ENCODE data around the gene TMEM248.
"Not testable (repeated sequence)": the region's sequence is repeated elsewhere in the genome, so short reads cannot be mapped to it uniquely, and the experiment has no call there.

Gene TMEM248

DNA sequence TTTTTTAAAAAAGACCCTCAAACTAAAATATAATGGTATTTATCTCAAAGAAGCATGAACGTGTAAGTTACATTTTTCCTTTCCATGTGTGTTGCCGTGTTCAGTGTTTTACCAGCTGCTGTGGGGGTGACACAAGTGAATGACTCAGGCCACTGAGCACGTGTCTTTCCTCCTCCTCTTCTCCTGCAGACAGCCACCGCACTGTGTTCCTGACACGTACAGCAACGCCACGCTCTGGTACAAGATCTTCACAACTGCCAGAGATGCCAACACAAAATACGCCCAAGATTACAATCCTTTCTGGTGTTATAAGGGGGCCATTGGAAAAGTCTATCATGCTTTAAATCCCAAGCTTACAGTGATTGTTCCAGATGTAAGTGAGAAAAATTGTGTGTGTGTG is 29.7 kb downstream of the TMEM248 start:
- DNase-seq (ENCODE audit: low spot score) = no peak

DNA sequence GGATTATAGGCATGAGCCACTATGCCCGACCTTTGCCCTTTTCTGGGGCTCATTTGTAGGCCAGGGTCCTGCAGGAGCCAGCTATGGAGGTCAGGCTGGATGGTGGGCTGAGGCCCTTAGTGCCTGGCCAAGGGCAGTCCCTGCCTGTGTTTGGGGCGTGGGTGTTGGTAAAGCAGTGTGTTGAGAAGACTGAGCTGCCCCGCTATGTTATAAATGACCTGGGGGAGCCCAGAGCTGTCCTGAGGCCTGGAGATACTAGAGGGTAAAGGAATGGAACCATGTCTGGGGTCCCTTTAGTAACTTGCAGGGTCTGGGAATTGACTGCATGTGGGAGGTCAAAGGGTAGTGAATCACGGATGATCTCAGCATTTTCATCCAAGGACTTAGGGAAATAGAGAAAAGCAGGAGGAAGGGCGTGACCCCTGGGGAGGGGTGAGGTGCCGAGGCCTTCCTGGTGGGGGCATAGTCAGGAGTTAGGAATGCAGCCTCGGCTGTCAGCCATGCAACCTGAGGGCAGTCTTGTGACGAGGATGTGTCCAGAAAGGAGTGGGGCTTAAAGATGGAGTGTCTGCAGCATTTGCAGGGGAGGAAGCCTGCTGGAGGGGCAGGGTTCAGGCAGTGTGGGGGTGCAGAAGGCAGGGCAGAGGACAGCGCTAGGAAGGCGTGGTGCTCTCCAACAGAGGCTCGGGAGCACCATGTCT is 31.5 kb downstream of the TMEM248 start:
- DNase-seq (ENCODE audit: low spot score) = peak; percentile 34

DNA sequence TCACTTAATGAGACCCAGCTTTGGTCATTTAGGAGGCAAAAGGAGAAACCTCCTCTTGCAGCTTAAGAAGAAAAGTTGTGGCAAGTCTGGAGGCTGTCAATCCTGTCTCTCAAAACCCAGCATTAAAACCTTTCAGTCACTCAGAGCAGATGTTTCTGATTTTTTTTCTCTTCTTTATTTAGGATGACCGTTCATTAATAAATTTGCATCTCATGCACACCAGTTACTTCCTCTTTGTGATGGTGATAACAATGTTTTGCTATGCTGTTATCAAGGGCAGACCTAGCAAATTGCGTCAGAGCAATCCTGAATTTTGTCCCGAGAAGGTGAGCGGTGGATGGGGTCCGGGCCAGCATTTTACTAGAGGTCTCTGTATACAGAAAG is 32.0 kb downstream of the TMEM248 start:
- no peak for DNase-seq (ENCODE audit: low spot score)

DNA sequence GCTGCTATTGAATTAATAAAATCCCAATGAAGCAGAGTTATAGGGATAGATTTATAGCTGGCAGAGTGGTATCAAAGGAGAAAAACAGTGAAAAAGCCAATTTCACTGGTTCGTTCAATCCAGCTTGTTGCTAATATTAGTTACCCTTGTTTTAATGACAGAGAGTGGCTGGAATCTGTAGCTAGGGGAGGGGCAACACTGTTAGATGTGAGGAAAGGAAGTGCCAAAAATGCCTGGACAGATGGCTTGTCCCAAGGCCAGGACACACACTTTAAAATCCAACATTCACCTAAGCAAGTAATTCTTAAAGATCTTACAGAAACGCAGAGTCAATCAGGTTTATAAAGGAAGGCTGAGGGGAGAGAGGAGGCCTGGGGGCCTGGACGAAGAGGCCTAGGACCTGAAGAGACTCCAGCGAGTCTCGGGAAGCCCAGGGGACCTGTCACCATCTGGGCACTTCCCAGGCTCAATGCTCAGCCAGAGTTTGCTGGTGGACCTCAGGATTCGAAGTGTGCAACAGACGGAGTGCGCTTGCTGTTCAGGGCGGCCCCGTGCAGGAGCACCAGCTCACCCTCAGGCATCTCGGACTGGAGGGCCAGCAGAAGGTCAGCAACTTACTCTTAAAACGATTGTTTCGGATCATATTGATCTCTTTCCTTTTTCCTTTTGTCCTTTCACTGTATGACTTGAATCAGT is 36.7 kb downstream of the TMEM248 start:
- DNase-seq (ENCODE audit: low spot score) = no peak

DNA sequence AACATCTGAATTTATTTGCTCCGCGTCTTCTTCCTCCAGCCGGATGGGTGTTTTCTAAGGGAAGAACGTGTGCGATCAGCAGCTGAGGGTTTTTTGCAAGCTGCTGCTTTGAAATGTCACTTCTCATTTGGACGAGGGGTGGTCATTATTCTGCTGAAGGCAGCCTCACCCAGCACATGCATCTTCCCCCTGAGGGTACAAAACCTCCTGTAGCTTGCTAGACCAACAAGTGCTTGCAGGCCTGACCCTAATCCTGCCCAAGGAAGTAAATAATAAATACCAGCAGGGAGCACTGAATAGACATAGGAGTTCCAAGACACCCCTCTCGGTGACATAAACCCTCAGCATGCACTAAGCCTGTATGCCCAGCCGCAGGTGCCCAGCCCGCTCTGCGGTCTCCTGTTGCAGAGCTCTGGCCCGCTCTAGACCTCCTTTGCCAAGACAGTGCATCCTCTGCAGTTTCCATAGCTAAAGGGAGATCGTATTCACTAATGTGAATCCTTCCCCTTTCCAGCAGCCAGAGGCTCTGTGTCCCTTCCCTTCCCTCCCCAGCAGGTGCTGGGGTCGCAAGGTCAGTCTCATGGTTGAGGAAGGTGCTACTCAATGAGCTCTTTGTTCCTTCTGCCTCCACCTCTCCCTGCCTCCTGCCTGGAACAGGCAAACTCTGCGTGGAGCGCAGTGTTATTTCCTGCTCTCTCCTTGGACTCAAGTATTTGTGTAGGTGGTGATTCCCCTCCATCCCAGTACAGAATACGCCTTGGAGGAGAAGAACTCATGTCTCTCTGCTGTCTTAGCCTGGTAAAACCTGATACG is 37.7 kb downstream of the TMEM248 start:
- DNase-seq (ENCODE audit: low spot score) = peak; percentile 38

DNA sequence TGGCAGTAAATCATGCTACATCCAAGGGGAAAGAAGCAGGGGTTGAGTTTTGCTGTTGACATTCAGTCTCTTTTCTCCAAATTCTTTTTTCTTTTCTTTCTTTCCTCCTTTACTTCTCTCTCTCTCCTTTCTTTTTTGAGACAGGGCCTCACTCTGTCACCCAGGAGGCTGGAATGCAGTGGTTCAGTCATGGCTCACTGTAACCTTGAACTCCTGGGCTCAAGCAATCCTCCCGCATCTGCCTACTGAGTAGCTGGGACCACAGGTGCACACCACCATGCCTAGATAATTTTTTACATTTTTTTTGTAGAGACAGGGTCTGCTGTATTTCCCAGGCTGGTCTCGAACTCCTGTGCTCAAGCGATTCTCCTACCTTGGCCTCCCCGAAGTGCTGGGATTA is 39.2 kb downstream of the TMEM248 start:
- DNase-seq (ENCODE audit: low spot score) = no peak

DNA sequence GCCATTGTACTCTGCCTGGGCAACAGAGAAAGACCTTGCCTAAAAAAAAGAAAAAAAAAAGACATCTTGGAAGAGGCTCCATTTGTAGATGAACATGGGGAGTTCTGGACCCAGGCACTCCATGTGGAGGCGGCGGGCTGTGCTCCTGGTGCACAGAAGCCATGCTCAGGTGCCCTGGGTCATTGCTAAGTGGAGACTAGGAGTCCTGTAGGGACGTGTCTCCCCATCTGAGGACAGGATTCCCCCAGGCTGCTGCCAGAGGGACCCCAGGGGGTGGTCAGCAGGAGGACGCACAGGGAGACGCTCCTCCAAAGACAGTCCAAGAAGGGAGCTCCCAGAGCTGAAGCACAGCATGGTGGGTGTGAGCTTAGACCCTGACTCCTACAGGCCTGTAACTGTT is 40.1 kb downstream of the TMEM248 start:
- DNase-seq (ENCODE audit: low spot score) = no peak

DNA sequence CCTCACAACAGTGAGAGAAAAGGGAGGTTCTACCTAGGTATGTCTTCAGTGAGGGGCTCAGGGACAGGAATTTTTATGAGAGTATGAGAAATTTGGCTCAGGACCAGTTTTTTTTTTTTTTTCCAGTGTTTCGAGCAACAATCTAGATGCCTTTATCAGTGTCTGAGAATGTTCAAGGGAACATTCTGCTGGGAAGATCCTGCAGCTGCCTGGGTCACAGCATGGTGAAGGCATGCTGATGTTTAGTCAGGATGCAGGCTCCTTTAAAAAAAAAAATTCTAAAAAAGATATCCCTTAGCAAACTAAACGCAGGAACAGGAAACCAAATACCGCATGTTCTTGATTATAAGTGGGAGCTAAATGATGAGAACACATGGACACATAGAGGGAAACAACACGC is 43.4 kb downstream of the TMEM248 start:
- no peak for DNase-seq (ENCODE audit: low spot score)

DNA sequence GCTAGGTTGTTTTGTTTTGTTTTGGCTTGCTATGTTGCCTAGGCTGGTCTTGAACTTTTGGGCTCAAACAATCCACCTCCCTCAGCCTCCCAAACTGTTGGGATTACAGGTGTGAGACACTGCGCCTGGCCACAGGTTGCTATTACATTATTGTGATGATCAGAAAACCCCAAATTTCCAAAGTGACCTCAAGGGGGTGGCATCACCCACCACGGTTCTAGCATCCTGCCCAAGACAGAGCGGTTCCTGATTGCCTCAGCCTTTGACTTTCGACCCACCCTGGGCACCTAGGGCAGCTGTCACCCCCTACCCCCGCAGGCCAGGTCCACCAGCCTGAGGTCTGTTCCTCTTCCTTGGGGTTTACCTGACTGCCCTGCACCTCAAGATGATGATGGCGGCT is 46.0 kb downstream of the TMEM248 start:
- no peak for DNase-seq (ENCODE audit: low spot score)

DNA sequence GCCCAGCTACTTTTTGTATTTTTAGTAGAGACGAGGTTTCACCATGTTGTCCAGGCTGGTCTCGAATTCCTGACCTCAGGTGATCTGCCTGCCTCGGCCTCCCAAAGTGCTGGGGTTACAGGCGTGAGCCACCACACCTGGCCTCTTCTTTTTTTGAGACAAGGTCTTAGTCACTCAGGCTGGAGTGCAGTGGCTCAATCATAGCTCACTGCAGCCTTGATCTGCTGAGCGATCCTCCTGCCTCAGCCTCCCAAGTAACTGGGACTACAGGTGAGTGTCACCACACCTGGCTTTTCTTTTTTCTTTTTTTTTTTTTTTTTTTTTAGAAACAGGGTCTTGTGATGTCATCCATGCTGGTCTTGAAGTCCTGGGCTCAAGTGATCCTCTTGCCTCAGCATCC is 48.0 kb downstream of the TMEM248 start:
- not testable (repeated sequence) for DNase-seq (ENCODE audit: low spot score)

DNA sequence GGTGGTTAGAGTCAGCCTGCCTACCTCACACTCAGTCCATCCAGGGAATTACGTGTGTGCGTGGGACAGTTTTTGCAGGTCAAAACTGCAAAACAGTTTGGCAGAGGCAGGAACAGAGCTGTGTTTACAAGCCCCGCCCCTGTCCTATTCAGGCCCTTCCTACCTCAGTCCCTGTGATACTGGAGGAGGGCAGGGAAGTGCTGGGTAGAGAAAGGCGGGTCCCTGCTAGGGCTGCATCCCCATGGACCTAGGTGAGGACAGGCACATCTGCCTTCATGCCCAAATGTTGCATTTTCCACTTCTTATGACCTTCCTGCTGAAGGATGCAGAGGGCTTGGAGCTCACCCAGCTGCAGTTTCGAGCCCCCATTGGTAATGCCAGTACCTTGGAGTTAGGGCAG is 49.3 kb downstream of the TMEM248 start:
- DNase-seq (ENCODE audit: low spot score) = no peak

DNA sequence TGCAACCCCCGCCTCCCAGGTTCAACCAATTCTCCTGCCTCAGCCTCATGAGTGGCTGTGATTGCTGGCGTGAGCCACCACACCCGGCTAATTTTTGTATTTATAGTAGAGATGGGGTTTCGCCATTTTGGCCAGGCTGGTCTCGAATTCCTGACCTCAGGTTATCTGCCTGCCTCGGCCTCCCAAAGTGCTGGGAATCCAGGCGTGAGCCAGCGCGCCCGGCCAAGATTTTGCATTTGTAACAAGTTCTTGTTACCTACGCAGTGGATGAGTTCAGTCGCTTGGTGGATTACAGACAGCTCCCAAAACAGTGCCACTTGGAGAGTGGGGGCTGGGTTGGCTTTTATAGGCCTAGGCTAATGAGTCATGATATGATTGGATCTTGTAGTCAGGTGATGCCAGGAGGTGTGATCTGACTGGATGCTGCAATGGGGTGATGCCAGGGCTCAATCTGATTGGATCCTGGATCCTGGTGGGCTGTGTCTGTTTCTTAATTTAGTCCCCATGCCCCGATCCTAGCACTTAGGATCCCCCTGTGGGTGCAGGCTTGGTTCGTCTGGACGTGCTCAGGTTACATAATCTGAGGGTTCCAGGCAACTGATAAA is 54.1 kb downstream of the TMEM248 start:
- DNase-seq (ENCODE audit: low spot score) = no peak

DNA sequence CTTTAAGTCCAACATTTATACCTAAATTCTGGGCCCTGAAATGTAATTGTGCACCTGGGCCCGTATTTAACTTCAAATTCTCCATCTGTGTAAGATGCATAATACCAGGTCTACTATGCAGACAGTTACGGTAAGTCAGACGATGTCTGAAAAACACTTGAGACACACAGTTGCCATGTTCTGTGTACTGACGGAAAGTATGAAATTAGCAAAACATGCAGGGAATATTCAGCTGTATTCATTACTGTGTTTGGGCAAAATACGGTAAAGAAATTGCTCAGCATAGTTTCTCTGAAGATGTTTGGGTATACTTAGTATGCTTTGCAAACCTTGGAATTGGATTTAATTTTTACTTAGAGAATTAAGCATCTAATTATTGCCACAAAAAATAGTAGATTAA is 57.3 kb downstream of the TMEM248 start:
- not testable (repeated sequence) for DNase-seq (ENCODE audit: low spot score)

DNA sequence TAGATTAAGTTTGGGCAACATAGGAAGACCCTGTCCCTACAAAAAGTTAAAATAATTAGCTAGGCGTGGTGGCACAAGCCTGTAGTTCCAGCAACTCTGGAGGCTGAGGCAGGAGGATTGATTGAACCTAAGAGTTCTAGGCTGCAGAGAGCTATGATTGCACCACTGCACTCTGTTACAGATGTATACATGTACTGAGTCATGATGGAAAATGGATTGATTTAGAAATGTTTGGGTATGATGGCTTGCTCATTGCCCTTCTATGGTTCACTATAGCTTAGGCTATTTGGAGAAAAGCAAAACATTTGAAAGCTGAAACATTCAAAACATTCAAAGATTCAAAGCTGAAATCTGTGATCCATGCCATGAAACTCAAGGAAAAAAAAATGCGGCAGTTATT is 58.0 kb downstream of the TMEM248 start:
- not testable (repeated sequence) for DNase-seq (ENCODE audit: low spot score)

DNA sequence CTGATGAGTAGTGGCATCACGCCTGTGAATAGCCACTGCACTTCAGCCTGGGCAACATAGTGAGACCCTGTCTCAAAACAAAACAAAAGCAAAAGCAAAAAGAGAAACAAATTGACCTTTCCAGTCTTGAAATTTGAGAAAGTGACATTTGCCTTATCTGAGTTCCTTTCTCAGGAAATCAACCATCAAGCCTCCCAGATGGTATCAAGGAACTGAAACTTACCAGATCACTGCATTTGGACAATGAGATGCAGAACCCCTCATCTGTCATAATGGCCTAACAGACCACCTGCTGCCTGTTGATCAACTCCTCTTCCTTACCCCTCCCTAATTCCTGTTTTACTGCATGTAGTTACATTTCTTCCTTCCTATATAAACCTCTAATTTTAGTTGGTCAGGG is 59.3 kb downstream of the TMEM248 start:
- DNase-seq (ENCODE audit: low spot score) = not testable (repeated sequence)

DNA sequence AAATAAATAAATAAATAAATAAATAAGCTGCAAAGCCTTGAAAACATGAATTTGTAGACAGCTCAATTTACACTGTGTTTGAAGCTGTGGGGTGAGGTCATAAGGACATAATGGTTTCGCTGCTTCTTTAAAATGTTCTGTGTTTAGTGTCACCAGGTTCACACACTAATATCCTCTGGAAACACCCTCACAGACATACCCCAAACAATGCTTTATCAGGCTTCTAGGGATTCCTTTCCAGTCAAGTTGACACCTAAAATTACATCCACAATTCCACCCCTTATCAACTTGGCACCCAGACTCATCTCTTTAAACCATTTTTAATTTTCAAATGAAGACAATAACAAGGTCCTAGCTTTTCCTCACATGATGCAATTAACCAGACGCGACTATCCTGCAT is 68.5 kb downstream of the TMEM248 start:
- DNase-seq (ENCODE audit: low spot score) = not testable (repeated sequence)

DNA sequence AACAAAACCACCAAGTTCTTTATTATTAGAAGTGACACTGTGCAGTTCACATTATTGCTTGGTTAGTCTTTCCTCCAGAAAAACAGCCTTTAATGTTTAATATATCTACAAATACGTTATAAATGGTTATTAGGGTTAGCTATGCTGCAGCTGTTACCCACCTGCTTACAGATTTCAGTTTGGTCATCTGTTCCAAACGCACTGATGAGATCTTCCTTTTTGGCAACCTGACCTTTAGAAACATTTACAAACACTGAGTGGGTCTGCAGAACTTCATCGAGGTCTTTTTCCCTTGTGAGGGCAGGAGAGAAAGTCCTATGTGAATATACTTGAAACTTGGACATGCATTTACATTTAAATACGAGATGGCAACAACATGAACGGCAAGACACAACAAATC is 73.0 kb downstream of the TMEM248 start:
- DNase-seq (ENCODE audit: low spot score) = not testable (repeated sequence)

DNA sequence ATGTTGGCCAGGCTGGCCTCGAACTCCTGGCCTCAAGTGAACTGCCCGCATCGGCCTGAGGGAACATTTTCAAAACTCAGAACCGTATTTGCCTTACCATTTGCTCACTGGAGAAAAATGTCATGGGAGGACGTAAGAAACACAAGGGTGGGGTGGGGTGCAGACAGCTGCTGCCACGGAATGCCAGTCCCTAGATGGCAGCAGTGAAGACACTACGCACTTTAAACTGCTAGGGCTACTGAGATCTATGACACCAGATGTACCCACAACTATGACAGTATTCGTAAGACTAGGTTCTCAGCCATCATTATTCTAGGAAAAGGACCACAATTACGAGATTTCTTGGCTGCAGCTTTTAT is 73.6 kb downstream of the TMEM248 start:
- not testable (repeated sequence) for DNase-seq (ENCODE audit: low spot score)

DNA sequence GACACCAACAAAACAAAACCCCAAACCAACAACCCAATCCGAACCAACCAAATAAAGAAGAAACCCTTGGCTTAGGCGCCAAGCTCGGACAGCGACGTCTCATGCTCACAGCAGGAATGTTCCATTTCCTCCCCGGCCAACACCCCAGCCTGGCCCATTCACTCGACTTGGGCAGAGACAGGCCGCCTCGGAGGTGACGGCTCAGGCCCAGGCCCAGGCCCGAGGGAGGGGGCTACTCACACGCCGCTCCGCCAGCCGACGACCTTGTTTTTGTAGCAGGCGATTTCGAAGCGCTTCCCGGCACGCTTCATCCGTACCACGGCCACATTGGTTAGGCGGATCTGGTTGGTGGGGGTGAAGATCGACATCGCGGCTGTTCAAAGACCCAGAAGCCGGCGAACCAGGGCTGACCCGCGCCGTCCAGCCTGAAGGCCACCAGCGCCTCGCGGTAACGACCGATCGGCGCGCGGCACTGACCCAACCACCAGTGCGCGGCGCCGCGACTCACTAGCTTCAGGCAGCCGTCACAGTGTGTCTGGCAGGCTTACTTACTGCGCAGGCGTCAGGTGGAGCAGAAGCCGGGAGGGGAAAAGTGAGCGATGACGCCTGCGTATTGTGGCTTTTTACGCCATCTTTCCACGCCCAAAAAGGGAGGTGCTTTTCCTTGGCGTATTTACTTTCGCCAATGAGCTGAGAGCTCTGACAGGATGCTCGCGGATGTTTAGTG is 74.2 kb downstream of the TMEM248 start, which contains the start of gene SBDS:
SBDS (minus strand) TSS at position 537 of the 727 bp plus-strand sequence; CDS start at position 368, 169 bp downstream.
- peak; percentile 81 for DNase-seq (ENCODE audit: low spot score)

DNA sequence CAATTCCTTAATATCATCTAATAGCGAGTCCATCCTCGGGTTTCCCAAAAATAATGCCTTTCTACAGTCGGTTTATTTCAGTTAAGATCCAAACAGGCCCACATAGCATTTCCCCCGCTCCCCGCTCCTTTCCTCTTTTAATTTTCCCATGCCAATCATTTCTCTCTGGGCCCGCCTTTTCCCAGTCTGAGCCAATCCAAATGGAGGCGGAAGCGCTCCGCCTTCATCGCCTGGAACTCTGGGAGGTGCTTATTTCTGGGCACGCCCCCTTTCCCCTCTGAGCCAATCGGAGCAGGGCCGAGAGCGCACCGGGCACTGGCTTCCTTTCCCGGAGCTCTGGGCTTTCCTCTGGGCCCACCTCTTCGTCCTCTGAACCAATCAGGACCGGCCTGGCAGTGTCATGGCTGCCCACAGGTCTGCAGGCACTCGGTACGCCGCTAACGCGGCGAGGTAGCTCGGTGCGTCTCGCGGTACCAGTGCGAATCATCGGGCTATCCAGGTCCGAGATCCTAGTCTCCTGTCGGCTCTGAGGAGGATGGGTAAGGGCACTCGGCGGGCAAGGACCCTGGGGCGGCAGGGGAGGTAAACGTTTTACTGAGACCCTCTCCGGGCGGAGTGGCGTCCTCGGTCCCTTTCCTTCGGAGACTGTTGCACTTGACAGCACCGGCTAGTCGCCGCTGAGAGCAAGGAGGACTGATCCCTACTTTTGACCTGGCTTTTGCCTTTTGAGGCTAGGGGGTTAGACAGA is 75.6 kb downstream of the TMEM248 start, which contains the start of gene TYW1:
TYW1 (plus strand) TSS at position 390 of the 748 bp plus-strand sequence; CDS start at position 536, 146 bp downstream.
- DNase-seq (ENCODE audit: low spot score) = peak; percentile 71

Data from COLO829 (cell line).